ENCODE data around the gene GSDME.
"Not testable (repeated sequence)": the region's sequence is repeated elsewhere in the genome, so short reads cannot be mapped to it uniquely, and the experiment has no call there.

GSDME gene

DNA sequence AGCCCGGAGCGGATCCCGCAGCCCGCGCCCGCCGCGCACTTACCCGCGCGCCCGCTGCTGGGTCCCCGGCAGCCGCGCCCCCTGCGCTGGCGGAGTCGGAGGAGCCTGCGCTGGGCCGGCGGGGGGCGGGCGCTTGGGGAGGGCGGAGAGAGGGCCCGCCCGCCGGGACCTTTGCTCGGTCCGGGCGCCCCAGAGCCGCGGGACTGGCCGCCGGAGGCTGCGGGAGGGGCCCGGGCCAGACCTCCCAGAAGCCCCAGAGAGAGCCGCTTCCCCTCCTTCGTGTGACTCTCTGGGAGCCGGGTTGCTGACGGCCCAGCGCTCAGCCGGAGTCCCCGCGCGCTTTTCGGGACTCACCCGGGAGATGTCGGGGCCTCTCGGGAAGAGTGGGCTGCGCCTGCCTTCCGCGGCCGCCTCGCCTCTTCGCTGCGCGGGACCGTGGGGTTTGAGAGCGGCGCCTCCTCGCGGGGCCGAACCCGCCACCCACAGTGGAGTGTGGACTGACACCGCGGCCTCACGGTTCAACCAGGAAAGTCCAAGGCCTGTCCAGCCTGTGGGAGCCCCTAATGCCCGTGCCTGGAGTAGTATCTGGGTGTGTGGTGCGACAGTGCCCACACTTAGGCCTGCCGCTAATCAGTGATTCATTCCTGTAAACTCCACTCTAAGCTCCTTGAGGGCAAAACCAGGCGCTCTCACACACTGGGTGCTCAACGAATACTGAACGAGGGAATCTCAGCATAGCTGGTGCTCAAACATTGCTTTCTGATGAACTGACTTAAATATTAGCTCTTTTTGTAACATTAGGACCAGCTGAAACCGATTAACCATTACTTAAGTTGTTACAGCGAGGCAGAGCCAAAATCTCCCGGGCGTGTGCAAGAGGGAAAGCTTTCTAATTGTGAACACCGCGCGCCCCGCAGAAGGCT lies at the start of gene GSDME:
TSS of gene GSDME (minus strand) at position 112 of the 923 bp plus-strand sequence. CDS start 7,690 bp downstream, outside the sequence.
- Mint-ChIP-seq H3K4me1 (ENCODE audit: low read depth) (peaks cover 22% of the 10 kb centered on the region), H3K9me3 (no peaks in the 10 kb centered on the region), H3K36me3 (ENCODE audit: low read depth) (no peaks in the 10 kb centered on the region), H3K4me3 (peak within 1 kb of the TSS; percentile 72), H3K27ac (peak within 1 kb of the TSS; percentile 51), H3K27me3 (peaks cover 56% of the 10 kb centered on the region)
- intact Hi-C loops (cut with micrococcal nuclease): no loop called here

DNA sequence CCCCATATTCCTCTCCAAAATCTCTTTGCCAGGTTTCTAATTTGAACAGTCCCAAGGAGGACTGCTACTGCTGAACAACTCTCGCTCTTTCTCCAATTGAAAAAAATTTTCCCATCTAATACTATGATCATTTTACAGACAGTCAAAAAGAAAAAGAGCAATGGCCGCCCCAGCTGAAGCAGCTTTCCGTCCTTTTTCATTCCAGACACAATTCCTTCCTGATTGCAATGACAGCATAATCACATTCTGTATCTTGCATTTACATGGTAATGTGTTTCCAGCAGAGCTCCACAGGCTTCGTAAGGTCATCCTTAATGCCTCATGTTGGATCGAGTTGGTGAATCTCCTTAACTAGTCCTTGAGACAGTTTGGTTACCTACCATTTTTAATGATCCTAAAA lies 45.0 kb upstream of the GSDME start:
- Mint-ChIP-seq H3K9me3 (no peaks in the 10 kb centered on the region), H3K36me3 (ENCODE audit: low read depth) (peaks cover 84% of the 10 kb centered on the region), H3K27me3 (no peaks in the 10 kb centered on the region), H3K4me3 (no peak overlapping the region), H3K4me1 (ENCODE audit: low read depth) (no peaks in the 10 kb centered on the region), H3K27ac (no peak overlapping the region)
- intact Hi-C loops (cut with micrococcal nuclease): no loop called here

DNA sequence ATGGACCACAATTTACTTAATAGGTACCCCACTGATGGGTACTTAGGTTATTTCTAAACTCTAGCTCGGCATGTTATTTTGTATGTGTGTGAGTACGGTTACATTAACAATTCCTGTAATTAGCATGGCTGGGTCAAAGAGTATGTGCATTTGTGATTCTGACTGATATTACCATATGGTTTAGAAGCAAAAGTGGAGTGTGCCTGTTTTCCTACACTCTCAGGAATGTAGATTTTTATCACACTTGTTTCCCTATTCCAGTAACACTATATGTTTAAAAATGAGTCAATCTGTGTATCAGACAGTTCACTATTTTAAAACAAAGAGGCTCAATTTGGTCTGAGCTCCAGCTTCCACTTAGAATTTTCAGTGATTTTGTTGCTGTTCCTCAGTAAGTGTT lies 44.6 kb upstream of the GSDME start:
- intact Hi-C loops (cut with micrococcal nuclease): no loop called here
- Mint-ChIP-seq H3K4me3 (no peak overlapping the region), H3K27me3 (no peaks in the 10 kb centered on the region), H3K27ac (no peak overlapping the region), H3K9me3 (no peaks in the 10 kb centered on the region), H3K4me1 (ENCODE audit: low read depth) (no peaks in the 10 kb centered on the region), H3K36me3 (ENCODE audit: low read depth) (peaks cover 84% of the 10 kb centered on the region)

DNA sequence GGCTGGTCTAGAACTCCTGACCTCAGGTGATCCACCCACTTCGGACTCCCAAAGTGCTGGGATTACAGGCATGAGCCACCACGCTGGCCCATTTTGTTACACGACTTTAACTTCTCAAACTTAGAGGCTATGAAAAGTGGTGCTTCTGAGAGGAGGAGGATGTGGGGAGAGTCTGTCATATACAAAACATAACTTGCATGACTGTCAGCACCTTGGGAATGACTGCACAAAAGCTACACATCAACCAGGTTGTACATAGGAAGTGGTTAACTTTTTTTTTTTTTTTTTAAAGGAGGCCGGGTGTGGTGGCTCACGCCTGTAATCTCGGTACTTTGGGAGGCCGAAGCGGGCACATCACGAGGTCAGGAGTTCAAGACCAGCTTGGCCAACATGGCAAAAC lies 43.4 kb upstream of the GSDME start:
- intact Hi-C loops (cut with micrococcal nuclease): no loop called here
- Mint-ChIP-seq H3K27ac (no peak overlapping the region), H3K27me3 (no peaks in the 10 kb centered on the region), H3K36me3 (ENCODE audit: low read depth) (peaks cover 86% of the 10 kb centered on the region), H3K9me3 (no peaks in the 10 kb centered on the region), H3K4me1 (ENCODE audit: low read depth) (no peaks in the 10 kb centered on the region), H3K4me3 (no peak overlapping the region)

DNA sequence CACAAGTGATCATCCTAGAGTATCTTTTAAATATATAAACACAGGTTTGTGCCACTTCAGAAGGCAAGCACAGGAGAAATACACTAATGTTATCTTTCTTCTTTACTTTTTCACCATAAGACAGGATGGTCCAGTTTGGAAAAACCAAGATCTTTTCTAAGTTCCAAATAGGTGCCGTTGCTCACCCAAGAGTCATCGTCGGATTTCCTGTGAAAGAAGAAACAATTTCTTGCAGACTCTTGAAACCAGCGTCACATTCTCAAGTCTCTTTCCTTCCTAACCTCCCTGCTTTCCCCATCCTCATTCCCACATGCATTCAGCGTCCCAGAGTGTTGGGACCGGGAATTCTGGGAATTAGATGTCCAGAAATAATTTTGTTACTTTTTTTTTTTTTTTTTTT lies 42.8 kb upstream of the GSDME start:
- intact Hi-C loops (cut with micrococcal nuclease): no loop called here
- H3K4me1 Mint-ChIP-seq (ENCODE audit: low read depth): peaks cover under 1% of the 10 kb centered on the region
- H3K27me3 Mint-ChIP-seq: no peaks in the 10 kb centered on the region
- H3K9me3 Mint-ChIP-seq: no peaks in the 10 kb centered on the region
- no peak overlapping the region for H3K27ac Mint-ChIP-seq
- H3K4me3 Mint-ChIP-seq: no peak overlapping the region
- peaks cover 91% of the 10 kb centered on the region for H3K36me3 Mint-ChIP-seq (ENCODE audit: low read depth)

DNA sequence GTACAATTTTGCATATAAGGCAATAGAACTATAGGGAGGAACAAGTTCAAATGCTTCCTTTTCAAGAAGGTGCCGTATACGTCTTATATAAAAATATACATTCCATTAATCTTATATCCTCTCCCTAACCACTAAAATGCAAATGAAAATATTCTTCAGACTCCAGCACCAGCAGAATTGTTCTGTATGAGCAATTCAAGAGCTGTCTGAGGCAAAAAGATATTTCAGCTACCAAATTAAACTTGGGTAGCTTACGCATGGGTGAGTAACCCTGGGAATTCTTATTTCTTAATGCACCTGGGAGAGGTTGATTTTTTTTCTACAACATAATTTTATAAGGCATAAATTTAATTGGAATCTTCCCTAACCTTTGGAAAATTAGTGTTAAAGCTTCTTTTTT lies 42.2 kb upstream of the GSDME start:
- no peaks in the 10 kb centered on the region for H3K9me3 Mint-ChIP-seq

DNA sequence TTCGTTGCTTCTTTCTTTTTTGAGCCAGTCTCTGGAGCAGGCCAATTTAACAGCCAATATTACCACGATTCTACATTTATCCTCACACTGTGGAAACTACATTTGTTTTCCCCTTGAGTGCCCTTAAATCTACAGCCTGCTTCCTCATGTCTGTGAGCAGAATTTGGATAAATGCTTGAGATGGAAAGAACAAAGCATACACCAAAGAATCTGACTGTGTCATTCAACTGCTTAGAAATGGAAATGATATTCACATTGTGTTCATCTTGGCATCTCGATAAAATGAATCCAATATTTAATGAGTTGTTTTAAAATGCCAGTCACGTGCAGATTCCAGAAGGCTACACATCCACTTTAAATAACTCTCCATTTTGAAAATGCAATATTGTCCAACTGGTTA lies 41.0 kb upstream of the GSDME start:
- intact Hi-C loops (cut with micrococcal nuclease): no loop called here
- H3K9me3 Mint-ChIP-seq: no peaks in the 10 kb centered on the region
- H3K36me3 Mint-ChIP-seq (ENCODE audit: low read depth): peaks cover 81% of the 10 kb centered on the region
- no peak overlapping the region for H3K4me3 Mint-ChIP-seq
- H3K4me1 Mint-ChIP-seq (ENCODE audit: low read depth): peaks cover 13% of the 10 kb centered on the region
- no peak overlapping the region for H3K27ac Mint-ChIP-seq
- H3K27me3 Mint-ChIP-seq: no peaks in the 10 kb centered on the region

More for the DNA sequence above, 42.2 kb upstream of the GSDME start:
- H3K4me1 Mint-ChIP-seq (ENCODE audit: low read depth): peaks cover 6% of the 10 kb centered on the region
- no peaks in the 10 kb centered on the region for H3K27me3 Mint-ChIP-seq
- H3K27ac Mint-ChIP-seq: no peak overlapping the region
- intact Hi-C loops (cut with micrococcal nuclease): no loop called here
- no peak overlapping the region for H3K4me3 Mint-ChIP-seq
- H3K36me3 Mint-ChIP-seq (ENCODE audit: low read depth): peaks cover 93% of the 10 kb centered on the region

DNA sequence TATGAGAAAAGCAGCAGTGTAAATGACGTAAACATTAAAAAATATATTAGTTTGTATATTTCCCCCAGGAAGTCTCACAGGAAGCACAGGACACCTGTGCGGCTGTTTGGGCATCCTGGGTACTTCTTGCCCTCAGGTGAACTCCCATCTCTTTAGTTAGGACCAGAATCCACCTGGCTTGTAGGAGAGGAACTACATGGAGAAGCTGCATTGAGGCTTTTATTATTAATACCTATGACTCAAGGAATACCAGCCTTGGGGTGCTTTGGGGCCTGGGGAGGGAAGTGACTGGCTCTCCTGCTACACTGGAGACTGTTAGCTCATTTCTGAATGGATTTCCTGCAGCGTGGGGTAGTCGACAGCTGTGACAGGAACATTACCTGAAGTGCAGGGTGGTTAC lies 40.0 kb upstream of the GSDME start:
- peaks cover 13% of the 10 kb centered on the region for H3K4me1 Mint-ChIP-seq (ENCODE audit: low read depth)
- no peak overlapping the region for H3K4me3 Mint-ChIP-seq
- H3K9me3 Mint-ChIP-seq: no peaks in the 10 kb centered on the region
- no peak overlapping the region for H3K27ac Mint-ChIP-seq
- peaks cover 75% of the 10 kb centered on the region for H3K36me3 Mint-ChIP-seq (ENCODE audit: low read depth)
- H3K27me3 Mint-ChIP-seq: no peaks in the 10 kb centered on the region
- intact Hi-C loops (cut with micrococcal nuclease): no loop called here

DNA sequence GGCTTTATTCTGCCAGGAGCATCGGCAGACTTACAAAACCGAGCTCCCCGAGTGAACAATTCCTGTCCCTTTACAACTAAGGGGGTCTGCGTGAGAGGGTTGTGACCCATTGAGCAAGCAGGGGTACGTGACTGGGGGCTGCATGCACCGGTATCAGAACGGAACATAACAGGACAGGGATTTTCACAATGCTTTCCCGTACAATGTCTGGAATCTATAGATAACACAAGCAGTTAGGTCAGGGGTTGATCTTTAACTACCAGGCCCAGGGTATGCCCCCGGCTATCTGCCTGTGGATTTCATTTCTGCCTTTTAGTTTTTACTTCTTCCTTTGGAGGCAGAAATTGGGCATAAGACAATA lies 38.1 kb upstream of the GSDME start:
- Mint-ChIP-seq H3K4me3 (no peak overlapping the region), H3K9me3 (no peaks in the 10 kb centered on the region), H3K27ac (no peak overlapping the region), H3K4me1 (ENCODE audit: low read depth) (peaks cover 13% of the 10 kb centered on the region), H3K36me3 (ENCODE audit: low read depth) (peaks cover 70% of the 10 kb centered on the region), H3K27me3 (no peaks in the 10 kb centered on the region)
- intact Hi-C loops (cut with micrococcal nuclease): no loop called here

DNA sequence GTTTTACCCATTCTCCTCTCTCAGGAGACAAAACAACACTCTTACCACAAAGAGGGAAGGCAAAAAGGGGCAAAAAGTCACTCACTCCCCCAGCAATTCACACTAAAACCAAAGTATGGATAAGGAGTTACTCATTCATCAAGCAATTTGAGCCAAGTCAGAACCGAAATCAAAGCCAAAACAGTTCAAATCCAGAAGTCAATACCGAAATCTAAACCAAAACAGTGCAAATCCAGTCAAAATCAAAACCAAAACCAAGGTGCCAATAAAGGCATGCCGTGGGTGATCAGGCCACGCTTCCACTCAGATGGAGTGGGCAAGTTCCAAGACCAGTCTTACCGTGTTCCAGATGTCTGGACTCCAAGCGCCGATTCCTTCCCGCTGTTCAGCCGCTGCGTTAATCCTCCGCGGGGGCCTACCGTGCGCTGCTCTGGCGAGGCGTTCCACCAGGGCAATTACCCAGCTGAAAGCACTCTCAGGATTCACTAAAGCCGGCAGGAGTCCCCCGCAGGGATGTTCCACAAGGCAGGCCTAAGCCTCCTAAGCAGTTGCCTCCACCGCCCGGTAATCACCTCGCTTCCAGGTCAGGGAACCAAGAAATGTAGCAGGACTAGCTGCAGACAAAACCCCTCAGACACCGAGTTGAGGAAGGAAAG lies 37.6 kb upstream of the GSDME start:
- H3K27me3 Mint-ChIP-seq; H3K4me3 Mint-ChIP-seq; intact Hi-C loops (cut with micrococcal nuclease); H3K9me3 Mint-ChIP-seq; H3K27ac Mint-ChIP-seq: not testable (repeated sequence)
- H3K4me1 Mint-ChIP-seq (ENCODE audit: low read depth): peaks cover 13% of the 10 kb centered on the region
- H3K36me3 Mint-ChIP-seq (ENCODE audit: low read depth): peaks cover 66% of the 10 kb centered on the region

DNA sequence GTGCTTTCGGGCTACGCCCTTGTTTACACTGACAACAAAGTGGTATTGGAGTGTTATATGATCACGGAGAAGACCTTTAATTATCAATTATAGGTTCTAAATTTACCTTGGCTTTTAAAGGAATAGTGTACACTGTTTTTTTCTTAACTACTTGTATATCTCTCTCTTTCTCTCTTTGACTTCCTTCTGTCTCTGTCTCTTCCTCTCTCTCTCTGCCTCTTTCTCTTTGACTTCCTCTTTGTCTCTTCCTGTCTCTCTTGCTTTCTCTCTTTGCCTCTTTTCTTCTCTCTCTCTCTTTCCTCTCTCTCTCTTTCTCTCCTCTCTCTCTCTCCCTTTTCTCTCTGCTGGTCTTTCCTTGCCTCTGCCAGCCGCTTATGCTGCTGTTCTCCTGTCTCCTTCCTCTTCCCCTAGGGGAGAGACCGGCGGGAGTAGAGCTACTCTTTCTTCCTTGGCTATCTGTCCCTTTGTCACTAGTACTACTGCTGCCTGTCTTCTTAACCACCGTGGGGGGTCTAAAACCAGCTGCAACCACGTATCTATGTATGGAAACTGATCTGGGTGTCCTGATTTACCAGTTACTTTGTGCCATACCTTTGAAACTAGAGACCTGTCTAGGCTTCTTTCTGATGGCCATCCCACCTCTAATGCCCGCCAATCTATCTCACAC lies 36.9 kb upstream of the GSDME start:
- no peaks in the 10 kb centered on the region for H3K27me3 Mint-ChIP-seq
- H3K27ac Mint-ChIP-seq: peak overlapping the region; percentile 37
- H3K9me3 Mint-ChIP-seq: peaks cover 9% of the 10 kb centered on the region
- peaks cover 64% of the 10 kb centered on the region for H3K36me3 Mint-ChIP-seq (ENCODE audit: low read depth)
- intact Hi-C loops (cut with micrococcal nuclease): no loop called here
- peaks cover 13% of the 10 kb centered on the region for H3K4me1 Mint-ChIP-seq (ENCODE audit: low read depth)
- no peak overlapping the region for H3K4me3 Mint-ChIP-seq

DNA sequence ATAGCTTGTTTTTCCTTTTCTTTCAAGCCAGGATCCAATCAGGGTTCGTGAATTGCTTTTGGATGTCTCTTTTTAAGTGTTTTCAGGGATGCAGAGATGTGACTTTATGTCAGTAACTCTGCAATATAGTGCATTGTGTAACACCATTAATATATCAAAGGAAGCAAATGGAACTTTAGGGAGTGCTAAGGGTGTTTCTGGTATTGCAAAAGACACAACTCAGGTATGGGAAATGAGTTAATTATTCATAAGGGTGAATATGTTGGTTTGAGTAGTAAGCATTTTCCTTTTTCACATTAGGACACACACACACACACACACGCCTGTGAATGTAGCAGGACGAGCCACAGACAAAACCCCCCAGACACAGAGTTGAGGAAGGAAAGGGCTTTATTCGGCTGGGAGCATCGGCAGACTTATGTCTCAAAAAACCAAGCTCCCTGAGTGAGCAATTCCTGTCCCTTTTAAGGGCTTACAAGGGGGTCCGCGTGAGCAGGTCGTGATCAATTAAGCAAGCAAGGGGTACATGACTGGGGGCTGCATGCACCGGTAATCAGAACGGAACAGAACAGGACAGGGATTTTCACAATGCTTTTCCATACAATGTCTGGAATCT lies 31.8 kb upstream of the GSDME start:
- Mint-ChIP-seq H3K9me3 (peaks cover 12% of the 10 kb centered on the region), H3K27me3 (no peaks in the 10 kb centered on the region), H3K4me3 (no peak overlapping the region), H3K4me1 (ENCODE audit: low read depth) (peaks cover 31% of the 10 kb centered on the region), H3K27ac (no peak overlapping the region), H3K36me3 (ENCODE audit: low read depth) (peaks cover 20% of the 10 kb centered on the region)
- intact Hi-C loops (cut with micrococcal nuclease): no loop called here

DNA sequence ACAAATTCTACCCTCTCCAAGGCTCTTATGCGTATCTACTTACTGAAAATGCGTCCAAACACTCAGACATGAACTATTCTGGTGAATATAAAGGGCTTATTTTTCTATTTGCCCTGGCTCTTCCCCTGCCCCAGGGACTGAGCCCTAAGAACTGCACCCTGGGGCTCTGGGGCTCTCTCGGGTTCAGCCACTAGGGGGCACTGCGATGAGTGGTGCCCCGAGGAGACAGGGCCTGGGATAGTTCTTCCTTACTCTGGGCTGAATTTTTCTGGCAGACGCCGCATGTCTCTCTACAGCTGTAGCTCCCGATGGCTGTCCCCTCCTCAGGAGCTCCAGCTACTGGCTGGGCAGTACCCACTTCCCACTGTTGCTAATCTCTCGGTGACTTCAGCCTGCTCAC lies 30.8 kb upstream of the GSDME start:
- H3K27ac Mint-ChIP-seq: no peak overlapping the region
- intact Hi-C loops (cut with micrococcal nuclease): no loop called here
- H3K4me1 Mint-ChIP-seq (ENCODE audit: low read depth): peaks cover 34% of the 10 kb centered on the region
- H3K36me3 Mint-ChIP-seq (ENCODE audit: low read depth): peaks cover 30% of the 10 kb centered on the region
- peaks cover 21% of the 10 kb centered on the region for H3K9me3 Mint-ChIP-seq
- no peak overlapping the region for H3K4me3 Mint-ChIP-seq
- H3K27me3 Mint-ChIP-seq: no peaks in the 10 kb centered on the region

DNA sequence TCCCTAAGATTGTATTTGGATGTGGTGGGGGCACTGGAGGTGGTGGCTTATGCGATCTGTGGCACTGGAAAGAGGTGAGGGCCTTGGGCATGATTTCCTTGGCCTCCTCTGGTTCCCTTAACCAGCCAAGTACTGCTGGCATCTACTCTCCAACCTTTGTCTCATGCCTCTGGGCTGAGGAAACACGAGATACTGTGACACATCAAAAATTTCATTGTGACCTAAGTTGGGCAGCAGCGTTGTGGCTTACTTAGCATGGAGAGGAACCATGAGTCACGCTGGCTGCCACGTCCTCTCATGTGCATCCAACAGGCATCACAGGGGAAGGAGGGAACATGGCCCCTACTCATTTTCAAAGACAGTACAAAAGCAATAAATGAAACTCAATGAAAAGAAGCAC lies 29.7 kb upstream of the GSDME start:
- peaks cover 22% of the 10 kb centered on the region for H3K36me3 Mint-ChIP-seq (ENCODE audit: low read depth)
- intact Hi-C loops (cut with micrococcal nuclease): no loop called here
- no peaks in the 10 kb centered on the region for H3K27me3 Mint-ChIP-seq

More for the DNA sequence above, 29.7 kb upstream of the GSDME start:
- Mint-ChIP-seq H3K4me1 (ENCODE audit: low read depth) (peaks cover 34% of the 10 kb centered on the region), H3K4me3 (no peak overlapping the region), H3K9me3 (peaks cover 21% of the 10 kb centered on the region), H3K27ac (peak overlapping the region; percentile 82)

Measured in dendritic cell treated with granulocyte-macrophage colony-stimulating factor and Interleukin-4, amounts not matched to agents 40 ng/mL and 50 ng/mL, for 4 days (primary cell).